HT1080 (cell line): ENCODE results near the gene MTERF1. TPM values are rescaled to one million over a fixed set of nuclear protein-coding genes. Genes with fewer than 3 reads are reported as not detected.
"Not testable (repeated sequence)": the region's sequence is repeated elsewhere in the genome, so short reads cannot be mapped to it uniquely, and the experiment has no call there.

Experiments
- DNase-seq: peaks from one replicate; pipeline ENCODE4 v3.0.0-alpha.2; 2015; ENCODE audit warnings: low read depth
- total RNA-seq: library from RNA; depleted of rRNA; stranded (reverse); fragments of >200 nt; shearing (Covaris generic); gene quantifications from 2 replicates; pipeline ENCODE4 v1.2.3, GENCODE V29; 2014

Gene MTERF1
- total RNA-seq, 1 experiment from 2014 or later: 12.4 TPM

DNA sequence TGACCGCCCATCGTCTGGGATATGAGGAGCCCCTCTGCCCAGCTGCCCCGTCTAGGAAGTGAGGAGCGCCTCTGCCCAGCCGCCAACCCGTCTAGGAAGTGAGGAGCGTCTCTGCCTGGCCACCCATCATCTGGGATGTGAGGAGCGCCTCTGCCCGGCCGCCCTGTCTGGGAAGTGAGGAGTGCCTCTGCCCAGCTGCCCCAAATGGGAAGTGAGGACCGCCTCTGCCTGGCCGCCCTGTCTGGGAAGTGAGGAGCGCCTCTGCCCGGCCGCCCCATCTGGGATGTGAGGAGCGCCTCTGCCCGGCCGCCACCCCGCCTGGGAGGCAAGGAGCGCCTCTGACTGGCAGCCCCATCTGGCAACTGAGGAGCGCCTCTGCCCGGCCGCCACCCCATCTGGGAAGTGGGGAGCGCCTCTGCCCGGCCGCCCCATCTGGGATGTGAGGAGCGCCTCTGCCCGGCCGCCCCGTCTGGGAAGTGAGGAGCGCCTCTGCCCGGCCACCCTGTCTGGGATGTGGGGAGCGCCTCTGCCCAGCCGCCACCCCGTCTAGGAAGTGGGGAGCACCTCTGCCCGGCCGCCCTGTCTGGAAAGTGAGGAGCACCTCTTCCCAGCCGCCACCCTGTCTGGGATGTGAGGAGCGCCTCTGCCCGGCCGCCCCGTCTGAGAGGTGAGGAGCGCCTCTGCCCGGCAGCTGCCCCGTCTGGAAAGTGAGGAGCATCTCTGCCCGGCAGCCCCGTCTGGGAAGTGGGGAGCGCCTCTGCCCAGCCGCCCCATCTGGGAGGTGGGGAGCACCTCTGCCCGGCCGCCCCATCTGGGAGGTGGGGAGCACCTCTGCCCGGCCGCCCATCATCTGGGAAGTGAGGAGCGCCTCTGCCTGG, 7.1 kb upstream of the MTERF1 start:
- not testable (repeated sequence) for DNase-seq

DNA sequence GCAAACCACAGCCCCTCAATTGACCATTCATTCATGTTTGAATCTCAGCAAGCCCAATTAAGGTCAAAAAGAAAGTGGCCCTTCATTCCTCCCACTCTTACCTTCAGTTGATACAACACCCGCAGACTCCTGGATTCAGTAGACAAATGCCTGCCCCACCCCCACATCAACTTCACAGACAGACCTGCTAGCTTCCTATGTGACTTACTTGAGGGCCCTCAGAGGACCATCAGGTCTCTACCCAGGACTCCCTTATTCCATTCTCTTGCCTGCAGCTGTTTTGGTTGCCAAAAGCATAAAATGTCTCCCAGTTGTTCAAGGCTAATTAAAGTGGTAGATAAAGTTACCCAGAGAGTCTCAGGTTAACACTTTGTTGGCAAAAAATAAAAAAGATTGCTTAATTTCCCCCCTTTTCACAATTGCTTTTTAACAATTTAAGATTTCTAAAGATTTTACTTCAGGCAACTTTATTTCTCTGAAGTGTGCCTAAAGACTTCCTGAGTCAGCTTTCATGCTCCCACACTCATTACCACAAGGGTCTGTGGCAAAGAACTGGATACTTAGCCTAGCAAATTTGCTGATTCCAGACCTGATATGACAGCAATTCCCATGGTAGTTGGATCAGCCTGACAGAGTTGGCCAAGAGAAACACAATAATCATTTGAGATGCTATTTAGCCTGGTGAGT, 3.3 kb upstream of the MTERF1 start:
- no peak for DNase-seq

DNA sequence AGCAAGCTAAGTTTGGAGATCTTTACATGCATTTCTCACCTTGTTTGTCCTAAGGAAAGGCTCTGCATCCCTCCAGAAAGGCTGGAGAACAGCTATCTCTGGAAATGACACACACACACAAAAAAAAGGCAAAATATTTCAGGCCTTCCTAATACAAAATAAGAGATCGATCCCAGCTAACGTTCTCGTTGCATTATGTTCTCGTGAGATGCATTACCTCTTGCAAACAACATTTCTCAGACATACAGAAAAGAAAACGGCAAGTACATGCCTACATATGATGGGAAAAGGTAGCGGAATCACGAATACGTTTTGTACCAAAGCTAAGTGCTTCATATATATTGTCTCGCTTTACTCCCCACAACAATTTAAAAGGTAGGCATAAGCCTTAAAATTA, 488 bp downstream of the MTERF1 start:
- no peak for DNase-seq

DNA sequence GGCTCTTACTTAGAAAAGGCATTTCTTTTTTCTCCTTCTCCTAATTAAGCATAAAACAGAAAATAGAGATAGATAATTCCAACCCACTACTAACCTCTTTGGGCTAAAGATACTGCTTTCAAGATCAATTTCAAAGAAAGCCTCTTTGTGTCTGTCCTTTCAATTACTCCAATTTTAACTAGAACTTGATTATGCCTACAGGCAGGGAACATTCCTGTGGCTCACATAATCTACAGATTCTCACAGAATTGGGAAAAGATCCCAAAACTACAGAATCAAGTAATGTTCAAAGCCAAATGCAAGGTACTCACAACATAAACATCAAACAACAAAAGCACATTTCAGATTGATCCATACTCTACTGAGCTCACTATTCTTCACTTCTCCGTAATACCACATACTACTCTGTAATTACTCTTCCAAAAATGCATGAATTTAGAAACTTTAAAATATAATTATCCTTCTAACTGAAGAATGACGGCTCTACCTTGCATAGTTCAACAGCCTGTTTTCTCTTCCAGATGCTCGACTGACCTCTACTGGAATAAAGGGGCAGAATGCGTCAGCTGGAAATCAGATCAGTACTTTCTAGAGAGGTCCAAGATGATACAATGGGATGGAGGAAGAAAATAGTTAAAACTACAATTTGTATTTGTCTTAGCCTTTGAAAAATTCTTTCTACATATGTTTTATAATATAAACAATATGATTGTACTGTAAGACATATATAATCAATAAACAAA, 3.9 kb downstream of the MTERF1 start:
- no peak for DNase-seq

DNA sequence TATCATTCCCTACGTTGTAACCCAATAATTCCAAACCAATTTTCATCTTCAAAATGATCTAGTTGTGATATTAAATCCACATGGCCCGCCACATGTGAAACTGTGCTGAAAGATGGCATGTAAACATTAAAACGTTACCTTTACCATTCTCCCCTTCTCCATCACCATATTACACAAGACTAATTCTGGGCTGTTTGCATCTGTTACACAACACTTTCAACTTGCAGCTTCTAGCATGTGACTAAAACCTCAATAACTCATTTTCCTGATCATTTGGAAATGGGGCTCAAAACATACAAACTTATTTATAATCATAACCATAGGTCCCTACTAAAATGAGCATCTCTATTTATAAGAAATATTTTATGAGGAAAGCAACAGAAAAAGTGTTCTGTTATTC, 4.7 kb downstream of the MTERF1 start:
- DNase-seq: no peak

DNA sequence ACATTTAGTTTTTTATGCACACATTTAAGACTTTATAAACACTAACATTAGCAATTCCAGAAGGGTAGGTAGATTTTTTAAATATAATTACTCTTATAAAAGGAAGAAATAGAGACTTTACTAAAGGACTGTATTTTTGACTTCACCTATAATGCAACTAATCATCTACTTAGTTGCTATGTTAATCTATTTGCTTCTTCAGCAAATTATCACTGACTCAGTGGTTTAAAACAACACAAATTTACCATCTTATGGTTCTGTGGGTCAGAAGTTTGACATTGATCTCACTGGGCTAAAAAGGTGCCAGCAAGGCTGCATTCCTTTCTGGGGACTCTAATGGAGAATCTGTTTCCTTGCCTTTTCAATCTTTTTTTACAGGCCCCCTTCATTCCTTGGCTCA, 7.6 kb downstream of the MTERF1 start:
- DNase-seq: no peak

DNA sequence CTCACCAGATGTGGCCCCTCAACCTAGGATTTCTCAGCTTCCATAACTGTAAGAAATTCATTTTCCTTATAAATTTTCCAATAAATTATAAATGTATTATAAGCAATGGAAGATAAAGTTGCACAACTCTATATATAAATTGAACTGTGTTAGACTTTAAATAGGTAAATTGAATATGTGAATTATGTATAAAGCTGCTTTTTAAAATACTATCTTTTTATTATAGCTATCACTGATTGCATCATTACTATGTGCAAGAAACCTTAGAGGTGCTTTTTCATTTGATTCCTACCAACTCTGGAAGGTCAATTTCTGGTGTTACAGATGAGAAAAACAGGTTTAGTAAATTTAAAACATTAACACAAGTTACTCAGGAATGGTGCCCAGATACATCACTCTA, 8.4 kb downstream of the MTERF1 start:
- DNase-seq: no peak

DNA sequence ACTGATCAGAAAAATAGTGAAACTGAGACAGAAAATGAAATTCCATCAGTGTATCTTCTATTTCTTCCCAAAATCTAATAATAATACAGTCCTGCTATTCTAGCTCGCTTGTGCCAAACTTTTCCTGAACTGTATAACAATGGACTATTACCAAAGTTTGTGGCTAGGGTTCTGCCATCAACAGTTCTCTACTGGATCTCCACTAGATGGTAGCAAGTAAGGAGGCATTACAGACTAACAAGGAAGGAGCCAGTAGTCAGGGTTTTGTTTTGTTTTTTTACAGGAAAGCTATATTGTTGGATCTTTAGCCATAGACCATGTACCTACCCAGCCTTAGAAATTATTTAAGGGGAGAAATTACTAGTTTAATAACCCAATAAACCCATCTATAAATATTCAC, 10.8 kb downstream of the MTERF1 start:
- no peak for DNase-seq

DNA sequence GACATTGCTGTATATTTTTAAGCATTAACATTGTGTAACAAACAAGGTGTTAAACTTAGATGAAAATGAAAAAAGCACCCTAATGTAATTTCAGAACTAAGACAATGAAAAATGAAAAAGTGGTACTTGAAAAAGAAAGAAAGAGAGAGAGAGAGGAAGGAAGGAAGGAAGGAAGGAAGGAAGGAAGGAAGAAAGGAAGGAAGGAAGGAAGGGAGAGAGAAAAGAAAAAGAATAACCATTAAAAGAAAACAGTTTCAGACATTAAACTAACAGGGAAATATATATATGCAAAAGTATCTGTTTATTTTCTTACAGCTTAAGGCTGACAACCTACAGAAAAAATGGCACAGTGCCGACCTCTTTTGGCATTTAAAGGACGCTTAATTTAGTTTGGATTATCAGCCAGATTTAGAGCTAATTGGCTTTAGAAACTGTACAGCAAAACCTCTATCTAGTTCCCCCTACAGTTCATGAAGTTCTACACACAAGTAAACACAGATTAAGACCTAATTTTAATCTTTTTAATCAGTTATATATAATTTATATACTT, 13.8 kb downstream of the MTERF1 start:
- no peak for DNase-seq

DNA sequence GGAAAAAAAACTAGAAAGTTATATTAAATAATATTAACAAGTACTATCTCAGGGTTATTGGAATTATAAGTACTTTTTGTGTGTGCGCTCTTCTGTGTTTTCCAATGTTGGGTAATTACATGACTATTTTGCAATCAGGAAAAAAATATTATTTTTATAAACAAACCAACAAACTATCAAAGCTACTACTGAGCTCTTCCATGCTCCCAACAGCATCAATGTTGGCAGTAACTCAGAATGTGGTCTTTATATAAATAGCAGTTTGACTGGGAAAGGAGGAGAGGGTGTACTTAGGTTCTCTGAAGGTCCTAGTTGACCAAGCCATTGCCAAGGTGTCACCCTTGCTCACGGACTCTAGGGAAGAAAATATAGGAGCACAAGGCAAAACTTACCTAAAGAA, 15.0 kb downstream of the MTERF1 start:
- DNase-seq: no peak

DNA sequence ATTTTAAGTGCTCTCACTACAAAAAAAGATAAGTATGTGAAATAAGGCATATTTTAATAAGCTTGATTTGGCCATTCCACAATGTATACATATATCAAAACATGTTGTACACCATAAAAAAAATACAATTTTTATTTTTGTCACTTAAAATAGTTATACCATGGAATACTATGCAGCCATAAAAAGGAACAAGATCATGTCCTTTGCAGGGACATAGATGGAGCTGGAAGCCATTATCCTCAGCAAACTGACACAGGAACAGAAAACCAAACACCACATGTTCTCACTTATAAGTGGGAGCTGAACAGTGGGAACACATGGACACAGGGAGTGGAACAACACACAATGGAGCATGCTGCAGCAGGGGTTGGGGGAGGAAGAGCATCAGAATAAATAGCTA, 15.9 kb downstream of the MTERF1 start:
- not testable (repeated sequence) for DNase-seq

DNA sequence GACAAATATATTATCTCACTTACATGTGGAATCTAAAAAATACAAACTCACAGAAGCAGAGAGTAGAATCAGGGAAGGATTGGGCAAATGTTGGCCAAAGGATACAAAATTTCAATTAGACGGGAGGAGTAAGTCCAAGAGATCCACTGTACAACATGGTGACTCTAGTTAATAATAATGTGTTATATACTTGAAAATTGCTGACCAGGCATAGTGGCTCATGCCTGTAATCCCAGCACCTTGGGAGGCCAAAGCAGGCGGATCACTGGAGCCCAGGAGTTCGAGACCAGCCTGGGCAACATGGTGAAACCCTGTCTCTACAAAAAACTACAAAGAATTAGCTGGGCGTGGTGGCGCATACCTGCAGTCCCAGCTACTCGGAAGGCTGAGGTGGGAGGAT, 16.4 kb downstream of the MTERF1 start:
- no peak for DNase-seq

DNA sequence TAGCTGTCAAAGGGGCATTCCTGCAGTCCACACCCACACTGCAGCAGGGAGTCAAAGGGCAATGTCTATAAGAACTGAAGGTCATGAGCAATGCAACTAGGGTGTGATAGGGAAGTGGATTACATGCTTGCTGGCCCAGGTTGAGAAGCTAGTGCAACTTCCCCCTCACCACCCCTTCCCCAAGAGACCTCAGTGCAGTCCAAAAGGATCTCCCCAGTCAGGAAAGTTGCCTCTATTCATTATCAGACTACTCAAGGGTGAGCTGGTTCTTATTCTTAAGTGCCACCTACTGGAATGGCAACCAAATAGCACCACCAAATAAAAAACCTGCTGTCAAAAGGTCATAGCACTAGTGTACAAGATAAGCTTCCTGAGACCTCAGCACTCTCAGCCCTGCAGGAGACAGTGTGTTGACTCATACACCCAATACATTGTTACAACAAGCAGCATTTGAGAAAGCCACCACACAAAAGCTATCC, 28.2 kb downstream of the MTERF1 start:
- DNase-seq: peak; percentile 65

DNA sequence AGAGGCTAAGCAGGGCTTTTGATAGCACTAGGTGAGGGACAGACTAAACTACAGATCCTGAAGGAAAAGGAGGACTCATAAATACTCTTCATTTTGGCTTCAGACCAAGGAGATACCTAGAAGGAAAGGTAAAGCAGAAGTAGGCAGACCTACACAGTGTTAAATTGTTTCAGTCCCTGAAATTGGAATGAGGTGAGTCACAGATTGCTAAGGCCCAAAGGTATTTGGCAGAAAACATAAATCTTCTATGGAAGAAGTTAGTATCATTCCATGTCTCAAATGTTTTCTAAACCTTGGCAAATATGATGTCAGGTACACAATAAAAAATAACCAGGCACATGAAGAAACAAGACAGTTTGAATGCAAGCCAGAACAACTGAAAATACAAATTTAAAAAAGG, 30.0 kb downstream of the MTERF1 start:
- DNase-seq: peak; percentile 25

DNA sequence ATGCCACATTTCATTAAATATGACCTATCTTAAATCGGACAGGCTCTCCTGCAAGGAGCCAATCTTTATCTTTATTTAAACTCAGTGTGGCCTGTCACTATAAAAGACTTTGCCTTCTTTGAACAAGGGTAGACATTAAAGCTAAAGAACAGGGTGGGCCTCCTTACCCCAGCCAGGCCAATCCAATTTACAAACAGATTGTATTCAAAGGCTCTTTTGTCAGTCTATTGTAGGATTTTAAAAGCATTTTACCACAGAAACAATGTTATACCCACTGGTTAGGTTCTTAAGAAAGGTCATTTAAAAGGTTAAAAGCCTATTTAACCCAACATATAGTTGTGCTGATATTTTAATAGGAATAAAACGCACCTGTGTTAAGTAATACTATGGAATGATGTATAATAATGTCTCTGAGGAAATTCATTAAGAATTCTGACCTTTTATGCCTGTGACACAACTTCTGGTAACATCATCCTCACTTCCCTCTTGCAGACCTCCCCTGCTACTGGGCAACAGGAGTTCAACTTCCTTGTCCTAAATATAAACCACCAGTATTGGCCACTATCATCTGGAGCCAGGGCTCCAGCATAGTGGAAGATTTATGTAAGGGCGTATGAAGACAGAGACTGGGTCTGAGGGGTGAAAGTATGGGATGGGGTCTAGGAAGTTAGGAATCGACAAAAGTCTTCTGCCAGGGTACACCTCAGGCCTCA, 32.5 kb downstream of the MTERF1 start:
- DNase-seq: no peak

DNA sequence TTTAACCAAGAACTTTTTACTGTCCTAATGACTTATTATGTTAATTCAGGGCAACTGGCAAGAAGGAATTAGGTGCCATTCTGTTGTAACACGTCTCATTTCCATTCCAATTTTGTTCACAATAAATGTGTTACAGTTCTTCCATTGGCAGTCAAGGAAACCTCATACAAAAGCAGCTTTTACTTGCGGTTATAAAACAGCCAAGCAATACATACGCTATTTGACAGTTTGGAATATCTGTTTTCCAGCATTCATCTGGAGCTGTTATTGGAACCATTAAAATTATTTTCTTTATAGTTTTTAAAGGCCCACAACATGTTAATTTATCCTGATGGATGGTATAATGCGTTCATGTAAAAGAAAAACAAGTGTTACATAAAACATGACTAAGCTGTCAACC, 33.3 kb downstream of the MTERF1 start:
- DNase-seq: no peak

DNA sequence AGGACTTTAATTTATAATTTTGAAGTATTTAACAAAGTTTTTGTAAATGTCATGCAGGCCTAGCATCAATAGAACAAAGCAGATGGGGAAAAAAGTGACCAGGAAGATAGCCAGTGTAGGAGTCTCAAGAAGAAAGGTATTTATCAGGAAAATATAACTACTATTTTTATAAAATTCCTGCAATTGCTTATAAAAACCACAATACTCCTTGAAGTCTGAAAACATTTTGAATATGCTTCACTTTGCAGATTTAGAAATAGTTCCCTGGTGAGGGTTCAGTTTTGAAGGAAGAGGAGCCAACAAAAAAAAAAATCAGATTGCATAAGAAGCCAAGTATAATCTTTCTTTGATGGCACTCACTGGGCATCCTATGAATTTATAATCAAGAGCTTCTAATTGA, 34.1 kb downstream of the MTERF1 start:
- DNase-seq: no peak

DNA sequence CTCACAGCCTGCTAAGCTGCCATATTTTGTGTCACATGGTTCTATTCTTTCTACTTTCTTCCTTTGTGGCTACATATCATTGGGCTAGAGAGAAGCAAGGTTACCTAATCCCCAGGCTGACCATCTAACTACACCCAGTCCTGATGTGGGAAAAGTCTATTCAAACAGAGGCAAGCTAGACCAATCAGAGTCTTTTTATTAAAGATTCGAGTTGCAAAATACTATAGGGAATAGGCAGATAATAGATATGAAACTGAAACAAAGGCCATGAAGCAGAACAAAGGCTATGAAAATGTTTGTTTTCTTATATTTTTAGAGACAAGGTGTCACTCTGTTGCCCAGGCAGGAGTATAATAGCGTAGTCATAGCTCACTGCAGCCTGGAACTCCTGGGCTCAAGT, 36.7 kb downstream of the MTERF1 start:
- DNase-seq: no peak

DNA sequence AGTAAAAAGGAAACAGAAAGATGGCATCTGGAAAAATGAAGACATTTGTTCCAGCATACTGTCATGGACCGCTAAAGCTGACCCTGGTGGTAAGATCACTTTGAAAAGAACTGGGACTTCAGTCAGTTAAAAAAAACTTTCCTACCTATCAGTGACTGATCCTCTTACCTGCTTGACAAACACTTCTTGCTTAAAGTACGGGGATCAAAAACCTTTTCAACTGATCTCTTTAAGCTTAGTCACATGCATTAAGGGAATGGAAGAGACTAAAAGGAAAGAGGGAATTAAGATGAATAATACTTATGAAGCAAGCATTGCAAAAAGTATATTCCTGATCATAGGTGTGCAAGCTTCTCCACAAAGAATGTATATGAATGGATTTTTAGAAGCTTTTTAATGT, 42.1 kb downstream of the MTERF1 start:
- no peak for DNase-seq

DNA sequence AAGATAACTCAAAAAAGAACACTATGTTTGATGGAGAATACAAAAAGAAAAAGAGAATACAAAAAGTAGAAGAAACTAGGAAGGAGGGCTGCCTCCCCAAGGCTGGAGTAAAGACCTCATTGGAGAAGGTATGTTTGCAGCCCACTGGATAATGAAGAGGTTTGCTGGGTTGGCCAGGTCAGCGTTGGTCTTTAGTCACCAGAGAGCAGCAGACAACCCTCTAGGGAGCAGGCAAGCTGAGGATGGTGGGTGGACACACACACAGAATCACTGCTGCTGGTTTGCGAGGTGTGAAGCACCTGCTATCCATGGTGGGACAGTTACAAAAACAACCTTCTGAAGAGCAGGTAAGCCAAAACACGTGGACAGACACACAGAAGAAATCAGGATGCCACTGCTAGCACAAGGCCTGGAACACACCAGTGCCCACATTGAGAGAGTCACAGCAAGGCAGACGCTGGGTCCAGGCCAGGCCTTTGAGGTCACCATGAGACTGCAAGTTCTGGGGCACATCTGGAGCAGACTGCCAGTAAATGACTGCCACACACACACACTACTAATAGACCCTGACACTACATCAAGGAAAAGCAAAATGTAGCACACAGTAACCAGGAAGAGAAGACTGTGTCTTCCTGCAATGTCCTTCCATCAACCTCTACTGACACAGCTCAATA, 43.0 kb downstream of the MTERF1 start:
- DNase-seq: no peak
